Measurements from ENCODE around the gene SCAMP3. TPM values are rescaled to one million over a fixed set of nuclear protein-coding genes. Genes with fewer than 3 reads are reported as not detected.

SCAMP3 gene
- total RNA-seq, 2 donors from 2014 or later, result 60.1 to 69.4 TPM

DNA sequence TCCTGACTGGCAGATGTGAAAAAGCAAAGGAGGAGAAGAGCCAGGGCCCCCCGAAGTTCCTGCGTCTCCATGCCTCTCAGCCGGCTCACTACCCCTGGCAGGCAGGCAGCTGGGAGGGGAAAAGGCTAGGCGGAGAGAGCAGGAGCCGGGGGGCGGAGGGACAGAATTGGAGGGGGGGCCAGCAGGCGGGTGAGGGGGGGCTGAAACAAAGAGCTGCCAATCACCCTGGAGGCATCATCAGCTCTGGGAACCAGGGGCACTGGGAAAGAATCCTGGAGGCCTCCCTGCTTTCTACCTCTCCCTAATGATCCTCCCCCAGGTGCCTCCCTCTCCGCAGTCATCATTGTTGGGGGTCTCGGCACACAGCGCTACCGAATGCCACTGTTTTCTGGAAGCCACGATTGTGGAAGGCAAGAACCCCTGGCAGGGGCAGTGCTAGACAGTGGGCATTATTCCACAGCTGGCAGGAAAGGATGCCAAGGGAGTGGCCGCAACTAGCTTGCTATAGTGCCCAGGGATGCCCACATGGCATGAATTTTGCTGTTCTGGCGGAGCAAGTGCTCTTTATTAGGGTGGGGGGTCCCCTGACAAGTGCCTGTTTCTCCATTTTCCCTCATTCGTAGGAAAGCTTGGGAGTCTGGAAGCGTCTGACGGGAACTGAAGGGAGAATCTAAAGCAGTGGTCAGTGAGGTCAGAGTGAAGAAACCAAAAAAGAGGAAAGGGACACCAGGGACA, 54.2 kb downstream of the SCAMP3 start, which contains the start of gene THBS3:
TSS of gene THBS3 (minus strand) at position 92 of the 735 bp plus-strand sequence. CDS start at position 71, 21 bp downstream.
- ATAC-seq (no peak), DNase-seq (no peak)
- H3K4me1 Mint-ChIP-seq, result peaks cover 24% of the 10 kb centered on the region
- H3K27ac Mint-ChIP-seq, result peak within 1 kb of the TSS; percentile 98
- no peaks in the 10 kb centered on the region for H3K27me3 Mint-ChIP-seq
- peak within 1 kb of the TSS; percentile 91 for H3K4me3 Mint-ChIP-seq
- H3K9me3 ChIP-seq (ENCODE audit: control insufficient read depth, low read length, poor library complexity, severe bottlenecking), result no peaks in the 10 kb centered on the region
- peaks cover 2% of the 10 kb centered on the region for H3K36me3 Mint-ChIP-seq (ENCODE audit: low read depth)

DNA sequence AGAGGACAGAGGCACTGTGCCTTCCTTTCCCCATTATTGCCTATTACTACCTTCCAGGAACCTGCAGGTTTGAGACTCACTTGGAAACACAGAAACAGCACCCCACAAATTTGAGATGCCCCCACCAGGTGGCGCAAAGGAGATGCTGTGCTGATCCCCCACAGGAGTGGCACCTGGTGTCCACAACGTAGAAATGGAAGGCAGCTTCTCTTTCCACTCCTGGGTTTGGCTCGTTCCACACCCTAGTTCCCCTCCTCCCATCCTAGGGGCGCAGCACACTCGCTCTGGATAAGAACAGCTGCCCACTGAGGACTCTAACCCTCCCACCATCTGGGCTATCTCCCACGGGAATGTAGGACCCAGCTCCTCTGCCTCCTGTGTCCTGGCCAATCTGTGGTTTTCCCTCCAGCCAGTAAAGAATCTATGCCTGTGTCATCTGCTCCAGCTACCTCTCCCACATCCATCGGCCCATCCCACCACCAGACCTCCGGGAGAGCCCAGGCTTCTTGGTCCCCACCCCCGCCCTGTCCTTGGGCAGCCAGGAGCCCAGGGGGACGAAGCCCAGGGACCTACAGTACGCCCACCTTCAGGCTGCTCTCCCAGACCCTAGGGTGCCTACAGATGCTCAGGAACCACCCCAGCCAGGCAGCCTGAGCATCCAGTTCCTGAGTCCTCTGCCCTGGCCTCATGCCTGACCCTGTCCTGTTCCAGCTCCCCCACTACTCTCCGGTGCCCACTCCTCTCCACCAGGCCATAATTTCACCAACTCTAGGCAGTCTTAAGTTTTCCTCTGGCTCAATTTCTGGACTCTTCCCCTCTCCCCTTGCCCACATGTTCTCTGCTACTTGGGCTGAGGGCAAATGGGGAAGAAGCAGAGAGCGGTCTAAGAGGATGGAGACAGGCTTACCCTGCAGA, 55.0 kb downstream of the SCAMP3 start:
- Mint-ChIP-seq H3K27me3 (no peaks in the 10 kb centered on the region), H3K27ac (peak overlapping the region; percentile 98), H3K4me3 (peak overlapping the region; percentile 91), H3K36me3 (ENCODE audit: low read depth) (peaks cover 2% of the 10 kb centered on the region), H3K4me1 (peaks cover 24% of the 10 kb centered on the region)
- no peaks in the 10 kb centered on the region for H3K9me3 ChIP-seq (ENCODE audit: control insufficient read depth, low read length, poor library complexity, severe bottlenecking)
- ATAC-seq (peak; percentile 39), DNase-seq (peak; percentile 80 to 95 (median 81))

Other genes starting within 250 kb of the SCAMP3 start
- gene DCST2, start 228.6 kb downstream of the SCAMP3 start, total RNA-seq, result 1 to 10 TPM in 1 of 2 donors, under 1 TPM in 1; 0.94 to 1.3 TPM
- under 1 TPM; 0.23 to 0.57 TPM for gene DCST1, start 228.5 kb downstream of the SCAMP3 start, total RNA-seq
- 10 to 100 TPM; 30.3 to 33.8 TPM for gene ADAM15, start 211.0 kb downstream of the SCAMP3 start, total RNA-seq
- gene EFNA4, start 198.6 kb downstream of the SCAMP3 start, total RNA-seq, result 1 to 10 TPM; 2.6 to 4.9 TPM
- gene EFNA3, start 183.5 kb downstream of the SCAMP3 start, total RNA-seq, result 1 to 10 TPM in 1 of 2 donors, under 1 TPM in 1; 0.29 to 1.3 TPM
- gene EFNA1, start 134.5 kb downstream of the SCAMP3 start, total RNA-seq, result 1 to 10 TPM in 1 of 2 donors, not detected in 1; 1.0 TPM
- gene SLC50A1, start 126.5 kb downstream of the SCAMP3 start, total RNA-seq, result 10 to 100 TPM; 25.6 to 27.8 TPM
- gene DPM3, start 121.8 kb downstream of the SCAMP3 start, total RNA-seq, result 10 to 100 TPM; 32.1 to 36.0 TPM
- 100 to 1,000 TPM; 110 to 127 TPM for gene KRTCAP2, start 89.1 kb downstream of the SCAMP3 start, total RNA-seq
- 10 to 100 TPM in 1 of 2 donors, 1 to 10 TPM in 1; 9.8 to 12.7 TPM for gene TRIM46, start 88.5 kb downstream of the SCAMP3 start, total RNA-seq
- 10 to 100 TPM; 34.6 to 38.4 TPM for gene THBS3, start 54.5 kb downstream of the SCAMP3 start, total RNA-seq
- 10 to 100 TPM; 20.7 to 28.5 TPM for gene MTX1, start 53.7 kb downstream of the SCAMP3 start, total RNA-seq
- 1 to 10 TPM; 8.6 to 9.3 TPM for gene ENTREP3, start 6.9 kb downstream of the SCAMP3 start, total RNA-seq
- gene CLK2, start 11.1 kb upstream of the SCAMP3 start, total RNA-seq, result 10 to 100 TPM; 54.8 to 57.8 TPM
- gene HCN3, start 15.1 kb upstream of the SCAMP3 start, total RNA-seq, result 1 to 10 TPM; 1.3 to 1.5 TPM
- gene PKLR, start 39.1 kb upstream of the SCAMP3 start, total RNA-seq, result not detected
- gene FDPS, start 46.5 kb upstream of the SCAMP3 start, total RNA-seq, result 10 to 100 TPM; 63.0 TPM
- 10 to 100 TPM; 13.2 to 14.8 TPM for gene RUSC1, start 58.5 kb upstream of the SCAMP3 start, total RNA-seq